DMS79 treated with DMSO at 0.1 percent for 48 hours (cell line): ENCODE results near the gene SYTL2.

Source experiments
- DNase-seq: peaks from one replicate; lab custom pipeline; 2025; lab: John Stamatoyannopoulos, UW

Gene SYTL2

GRCh38 chr11:85826116-85826855 lies 15.3 kb upstream of the SYTL2 start:
- no peak for DNase-seq

- DNase-seq: no peak
Observed at GRCh38 chr11:85825616-85826015, 14.7 kb upstream of the SYTL2 start.

GRCh38 chr11:85823816-85824215 lies 12.9 kb upstream of the SYTL2 start:
- DNase-seq: no peak

DNA sequence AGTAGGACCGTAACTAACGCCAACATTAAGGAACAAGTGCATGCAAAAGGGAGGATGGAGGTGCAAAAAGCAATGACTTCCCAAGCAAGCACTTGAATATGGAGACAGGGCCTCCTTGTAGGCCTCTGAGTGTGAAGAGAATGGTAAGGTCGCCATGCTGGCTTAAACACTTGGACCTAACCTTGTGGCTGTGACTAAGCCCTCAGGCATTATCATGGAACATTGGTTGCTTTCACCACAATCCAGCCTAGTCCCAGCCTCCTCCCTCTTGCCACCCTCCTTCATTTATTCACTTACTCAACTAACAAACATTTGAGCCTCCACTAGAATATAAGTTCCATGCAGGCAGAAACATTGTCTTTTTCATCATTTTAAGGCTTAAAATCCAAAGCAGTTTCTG lies 11.9 kb upstream of the SYTL2 start:
- DNase-seq: no peak

- DNase-seq: no peak
Observed at GRCh38 chr11:85821636-85822035, 10.7 kb upstream of the SYTL2 start.

DNA sequence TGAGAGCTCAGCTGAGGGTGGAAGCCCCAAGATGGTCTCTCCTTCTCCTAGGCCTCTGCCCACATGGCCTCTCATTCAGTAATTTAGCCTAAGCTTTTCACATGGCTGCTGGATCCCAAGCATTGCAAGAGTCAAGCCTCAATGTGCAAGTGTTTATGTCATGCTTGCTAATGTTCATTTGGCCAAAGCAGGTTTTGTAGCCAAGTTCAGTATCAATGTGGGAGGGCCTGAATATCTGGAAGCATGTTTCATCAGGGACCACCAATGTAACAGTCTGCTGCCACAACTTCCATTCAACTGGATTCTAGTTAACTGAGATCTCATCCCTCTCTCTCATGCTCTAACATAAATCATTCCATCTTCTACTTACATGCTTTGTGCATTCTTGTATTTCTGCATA lies 8.5 kb upstream of the SYTL2 start:
- DNase-seq: no peak

GRCh38 chr11:85815186-85815931 lies 4.4 kb upstream of the SYTL2 start:
- no peak for DNase-seq

- peak; percentile 20 for DNase-seq
Observed at GRCh38 chr11:85813721-85814120, 2.8 kb upstream of the SYTL2 start.

DNA sequence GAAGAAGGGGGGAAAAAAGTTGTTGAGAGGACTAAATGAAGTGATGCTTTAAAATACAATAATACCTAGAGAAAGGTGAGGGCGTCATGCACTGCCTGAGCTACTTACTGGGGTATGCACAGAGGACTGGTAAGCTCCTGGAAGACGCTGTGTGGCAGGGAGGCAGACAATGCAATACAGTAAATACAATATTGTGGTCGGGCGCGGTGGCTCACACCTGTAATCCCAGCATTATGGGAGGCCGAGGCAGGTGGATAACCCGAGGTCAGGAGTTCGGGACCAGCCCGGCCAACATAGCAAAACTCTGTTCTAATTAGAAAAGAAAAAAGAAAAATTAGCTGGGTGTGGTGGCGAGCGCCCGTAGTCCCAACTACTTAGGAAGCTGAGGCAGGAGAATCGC lies 683 bp upstream of the SYTL2 start:
- DNase-seq: no peak

DNA sequence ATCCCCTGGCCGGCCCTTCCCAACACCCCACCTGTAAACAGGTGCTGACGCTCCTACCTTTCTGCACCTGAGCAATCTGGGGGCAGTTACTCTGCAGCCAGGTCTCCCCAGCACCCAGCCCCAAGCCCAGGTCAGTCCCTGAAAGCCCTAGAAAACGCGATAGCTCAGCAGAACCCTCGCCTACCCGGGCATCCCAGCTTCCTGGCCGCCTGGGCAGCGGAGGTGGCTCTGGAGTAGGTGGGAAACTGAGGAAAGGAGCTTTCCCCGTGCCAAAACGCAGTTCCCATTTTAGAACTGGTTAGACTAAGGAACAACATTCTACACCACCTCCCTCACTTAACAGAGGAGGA lies 445 bp downstream of the SYTL2 start:
- DNase-seq: no peak

- DNase-seq: no peak
Observed at GRCh38 chr11:85809863-85810262, 1.1 kb downstream of the SYTL2 start.

GRCh38 chr11:85809191-85809590 lies 1.8 kb downstream of the SYTL2 start:
- DNase-seq: no peak

GRCh38 chr11:85806876-85807275 lies 4.1 kb downstream of the SYTL2 start:
- DNase-seq: peak; percentile 80

DNA sequence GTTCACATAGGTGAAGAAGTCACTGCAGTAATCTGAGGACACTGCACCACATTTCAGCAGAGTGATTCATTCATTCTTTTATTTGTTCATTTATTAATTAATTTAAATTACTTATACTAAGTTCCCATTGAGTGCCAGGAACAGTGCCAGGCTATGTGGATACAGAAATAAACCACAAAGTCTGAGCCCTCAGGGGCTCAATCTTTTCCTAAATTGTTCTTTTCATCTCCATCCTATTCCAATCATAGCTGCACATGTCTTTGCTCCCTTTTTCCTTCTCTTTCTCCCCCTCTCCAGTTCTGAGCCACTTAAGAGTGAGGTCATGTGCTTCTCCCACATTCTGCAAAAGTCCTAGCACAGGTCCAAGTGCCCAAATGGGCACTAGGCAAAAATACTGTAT lies 4.9 kb downstream of the SYTL2 start:
- no peak for DNase-seq

GRCh38 chr11:85805387-85805786 lies 5.6 kb downstream of the SYTL2 start:
- DNase-seq: no peak

- no peak for DNase-seq
Observed at GRCh38 chr11:85803920-85804319, 7.0 kb downstream of the SYTL2 start.

- DNase-seq: no peak
Observed at GRCh38 chr11:85803303-85803702, 7.6 kb downstream of the SYTL2 start.

- DNase-seq: no peak
Observed at GRCh38 chr11:85801527-85801926, 9.4 kb downstream of the SYTL2 start.

DNA sequence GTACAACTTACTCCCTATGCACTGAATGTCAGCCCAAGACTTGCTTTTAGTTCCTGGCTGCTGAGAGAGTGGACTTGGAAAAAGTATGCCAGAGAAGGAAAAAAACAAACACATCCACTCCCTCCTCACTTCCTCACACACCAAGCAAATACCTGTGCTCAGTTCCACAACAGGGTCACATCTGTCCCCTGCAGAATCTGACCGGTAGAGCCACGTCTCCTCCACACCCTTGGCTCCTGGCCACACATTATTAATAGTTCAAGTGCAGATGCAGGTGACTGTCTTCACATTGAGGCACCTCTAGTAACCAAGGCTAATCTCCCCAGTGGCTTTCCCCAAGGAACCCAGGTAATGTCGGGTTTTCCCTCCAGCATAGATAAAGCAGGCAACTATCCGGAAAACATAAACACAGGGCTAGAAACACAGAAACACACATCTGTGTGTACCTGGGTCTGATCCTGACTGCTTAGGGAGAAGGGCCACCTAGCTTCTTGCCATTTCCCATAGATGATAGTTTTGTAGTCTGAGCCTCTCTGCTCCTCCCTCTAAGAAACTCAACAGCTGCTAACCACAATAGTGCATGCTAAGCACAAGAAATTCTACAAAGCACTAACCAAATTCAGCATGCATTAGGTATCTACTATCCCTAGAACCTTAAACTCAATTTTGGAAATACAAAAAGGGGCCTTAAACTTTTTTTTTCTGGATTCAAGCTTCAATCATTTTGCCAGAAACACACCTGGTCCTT lies 10.2 kb downstream of the SYTL2 start:
- DNase-seq: no peak

- no peak for DNase-seq
Observed at GRCh38 chr11:85799142-85799541, 11.8 kb downstream of the SYTL2 start.

DNA sequence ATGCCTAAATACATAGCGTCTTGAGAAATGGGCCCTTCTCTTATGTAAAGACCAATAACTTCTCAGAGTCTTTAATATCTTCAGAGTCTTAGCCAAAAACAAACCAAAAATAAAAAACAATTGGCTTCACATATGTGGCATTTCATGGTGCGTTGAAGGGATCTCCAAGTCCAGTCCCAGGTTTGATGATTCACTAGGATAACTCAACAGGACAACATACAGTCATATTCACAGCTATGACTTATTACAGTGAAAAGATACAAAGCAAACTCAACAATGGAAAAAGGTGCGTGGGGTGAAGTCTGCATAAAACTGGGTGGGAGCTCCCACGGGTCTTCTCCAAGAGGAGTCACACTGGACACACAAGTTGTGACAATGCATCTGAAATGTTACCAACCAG lies 12.6 kb downstream of the SYTL2 start:
- DNase-seq: no peak

GRCh38 chr11:85795712-85796487 lies 15.0 kb downstream of the SYTL2 start:
- DNase-seq: no peak
